Activated T-helper 17 cell treated with anti-CD3 and anti-CD28 coated beads, Interleukin-2, amount 50 U/mL, for 72 hours (primary cell): ENCODE results near the gene ARFGAP2. TPM values are rescaled to one million over a fixed set of nuclear protein-coding genes. Genes with fewer than 3 reads are reported as not detected.
A peak's percentile ranks its signal among the peaks of the same experiment; 100 is the strongest.
"Not testable (repeated sequence)": the region's sequence is repeated elsewhere in the genome, so short reads cannot be mapped to it uniquely, and the experiment has no call there.

Source experiments
- ATAC-seq: fragments of 150-1000 bp; cut with Tn5 transposase; replicated peaks from 2 replicates; pipeline ENCODE4 v1.10.0; 2021; ENCODE audit warnings: mild to moderate bottlenecking, moderate library complexity
- H3K27ac Mint-ChIP-seq: one replicate; pipeline ENCODE4 v1.8.0; 2022; ENCODE audit warnings: mixed read lengths
- H3K27me3 Mint-ChIP-seq: one replicate; pipeline ENCODE4 v1.8.0; 2022; ENCODE audit warnings: mixed read lengths
- H3K36me3 Mint-ChIP-seq: one replicate; pipeline ENCODE4 v1.8.0; 2022; ENCODE audit warnings: low read depth, mild to moderate bottlenecking, mixed read lengths
- H3K4me1 Mint-ChIP-seq: one replicate; pipeline ENCODE4 v1.8.0; 2022; ENCODE audit warnings: mixed read lengths
- H3K4me3 Mint-ChIP-seq: one replicate; pipeline ENCODE4 v1.8.0; 2022; ENCODE audit warnings: mild to moderate bottlenecking, mixed read lengths
- H3K9me3 Mint-ChIP-seq: one replicate; pipeline ENCODE4 v1.8.0; 2022; ENCODE audit warnings: mixed read lengths
- total RNA-seq, 2 donors: library from RNA; stranded (reverse); gene quantifications; one replicate each; pipeline ENCODE4 v1.2.3, GENCODE V29; 2022

The ARFGAP2 gene
- 10 to 100 TPM; 70.0 to 96.9 TPM for total RNA-seq

DNA sequence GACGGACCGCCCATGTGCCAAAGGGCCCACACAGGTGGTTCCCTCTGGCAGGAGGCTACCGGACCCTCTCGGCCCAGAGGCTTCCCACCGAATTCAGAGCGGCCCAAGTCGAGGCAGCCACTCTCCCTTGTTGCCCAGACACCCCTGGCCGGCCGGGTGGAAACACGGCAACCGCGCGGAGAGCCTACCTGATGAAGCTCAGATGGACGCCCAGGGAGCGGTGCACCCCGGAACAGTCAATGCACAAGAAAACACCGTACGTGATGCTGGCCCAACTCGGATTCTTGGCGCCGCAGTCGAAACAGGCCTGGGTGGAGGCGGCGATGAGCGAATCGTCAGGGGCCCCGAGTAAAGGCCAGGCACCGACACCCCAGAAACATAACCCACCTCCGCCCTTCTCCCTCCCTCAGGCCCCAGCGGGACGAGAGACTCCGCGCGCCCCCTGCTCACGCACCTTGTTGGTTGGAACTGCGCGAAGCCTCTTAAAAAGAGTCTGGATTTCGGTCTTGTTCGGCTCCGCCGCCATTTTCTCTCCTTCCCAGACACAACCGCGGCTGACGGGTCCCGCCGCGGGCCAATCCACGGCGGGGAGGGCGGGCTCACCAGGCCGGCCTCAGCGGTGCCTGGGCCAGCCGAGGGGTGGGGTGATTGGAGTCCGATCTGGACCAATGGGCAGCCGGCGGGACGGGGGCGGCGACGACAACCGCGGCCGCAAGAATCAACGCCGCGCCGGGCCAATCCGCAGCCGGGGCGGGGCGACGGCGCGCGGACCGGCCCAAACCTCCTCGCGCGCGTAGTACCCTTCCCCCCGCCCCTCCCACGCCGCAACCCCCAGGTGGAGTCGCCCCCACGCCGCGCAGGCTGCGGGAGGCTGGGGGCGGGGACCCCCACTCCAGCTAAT lies at the start of gene ARFGAP2:
Gene ARFGAP2, minus strand, starts transcription at position 552 of the 901 bp plus-strand sequence. Its CDS starts 26 bp downstream, at position 526.
- peaks cover 23% of the 10 kb centered on the region for H3K4me1 Mint-ChIP-seq
- peak within 1 kb of the TSS; percentile 93 for H3K4me3 Mint-ChIP-seq
- H3K27me3 Mint-ChIP-seq: no peaks in the 10 kb centered on the region
- peak; percentile 96 for ATAC-seq
- H3K9me3 Mint-ChIP-seq: no peaks in the 10 kb centered on the region
- peaks cover 38% of the 10 kb centered on the region for H3K36me3 Mint-ChIP-seq
- peak within 1 kb of the TSS; percentile 98 for H3K27ac Mint-ChIP-seq

- Mint-ChIP-seq H3K9me3 (no peaks in the 10 kb centered on the region), H3K4me1 (peaks cover 17% of the 10 kb centered on the region), H3K36me3 (peaks cover 97% of the 10 kb centered on the region), H3K4me3 (peak overlapping the region; percentile 59), H3K27ac (peak overlapping the region; percentile 28), H3K27me3 (no peaks in the 10 kb centered on the region)
- peak; percentile 99 for ATAC-seq
Measured at GRCh38 chr11:47225552-47226400, 49.1 kb upstream of the ARFGAP2 start.

DNA sequence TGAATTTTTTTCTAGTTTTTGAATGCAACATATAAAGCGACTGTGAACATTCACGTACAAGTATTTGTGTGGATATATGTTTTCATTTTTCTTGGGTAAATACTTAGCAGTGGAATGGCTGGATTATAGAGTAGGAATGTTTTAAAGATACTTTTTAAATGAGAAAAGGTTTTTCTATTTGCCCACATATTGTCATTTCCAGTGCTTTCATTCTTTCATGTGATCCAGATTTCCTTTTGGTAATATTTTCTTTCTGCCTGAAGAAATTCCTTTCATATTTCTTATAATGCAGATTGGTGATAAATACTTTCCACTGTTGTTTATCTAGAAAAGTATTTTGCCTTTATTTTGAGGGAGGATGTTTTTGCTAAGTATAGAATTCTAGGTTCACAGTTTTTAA lies 46.0 kb upstream of the ARFGAP2 start:
- no peak for ATAC-seq
- Mint-ChIP-seq H3K27ac (peak overlapping the region; percentile 20), H3K4me3 (no peak overlapping the region), H3K27me3 (no peaks in the 10 kb centered on the region), H3K9me3 (no peaks in the 10 kb centered on the region), H3K4me1 (peaks cover 27% of the 10 kb centered on the region), H3K36me3 (peaks cover 97% of the 10 kb centered on the region)

GRCh38 chr11:47220401-47220821 lies 43.7 kb upstream of the ARFGAP2 start:
- peak overlapping the region; percentile 42 for H3K4me3 Mint-ChIP-seq
- H3K36me3 Mint-ChIP-seq: peaks cover 97% of the 10 kb centered on the region
- ATAC-seq: no peak
- H3K4me1 Mint-ChIP-seq: peaks cover 24% of the 10 kb centered on the region
- H3K9me3 Mint-ChIP-seq: no peaks in the 10 kb centered on the region
- peak overlapping the region; percentile 78 for H3K27ac Mint-ChIP-seq
- no peaks in the 10 kb centered on the region for H3K27me3 Mint-ChIP-seq

GRCh38 chr11:47216121-47216798 lies 39.6 kb upstream of the ARFGAP2 start:
- peak overlapping the region; percentile 99 for H3K27ac Mint-ChIP-seq
- ATAC-seq: peak; percentile 49
- H3K4me1 Mint-ChIP-seq: peaks cover 19% of the 10 kb centered on the region
- peaks cover 72% of the 10 kb centered on the region for H3K36me3 Mint-ChIP-seq
- H3K4me3 Mint-ChIP-seq: peak overlapping the region; percentile 98
- no peaks in the 10 kb centered on the region for H3K9me3 Mint-ChIP-seq
- H3K27me3 Mint-ChIP-seq: no peaks in the 10 kb centered on the region

DNA sequence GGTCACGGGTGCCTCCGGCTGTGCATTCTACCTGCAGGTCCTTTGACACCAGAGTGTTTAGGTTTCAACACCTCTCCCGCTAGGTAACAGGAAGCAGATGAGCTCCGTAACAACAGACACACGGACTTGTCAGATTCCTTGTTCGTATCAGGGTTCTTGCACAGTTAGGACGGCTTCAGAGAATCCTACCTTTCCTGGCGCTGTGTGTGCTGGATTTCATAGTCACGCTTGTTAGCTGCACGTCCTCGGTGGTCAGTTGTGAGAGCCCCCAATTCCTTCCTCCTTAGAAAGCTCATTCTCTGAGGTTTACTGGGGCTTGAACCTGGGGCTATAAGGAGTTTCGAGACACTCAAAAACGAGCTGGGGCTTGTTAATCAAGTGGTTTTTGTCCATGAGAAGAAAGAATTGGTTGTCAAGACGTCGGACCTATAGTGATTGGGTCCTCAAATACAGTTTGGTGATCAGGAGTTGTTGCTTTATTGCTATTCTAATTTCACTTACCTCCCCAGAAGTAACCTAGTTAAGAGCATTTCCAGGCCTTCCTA lies 38.8 kb upstream of the ARFGAP2 start:
- Mint-ChIP-seq H3K27ac (peak overlapping the region; percentile 99), H3K4me1 (peaks cover 17% of the 10 kb centered on the region), H3K36me3 (peaks cover 64% of the 10 kb centered on the region), H3K27me3 (no peaks in the 10 kb centered on the region), H3K4me3 (peak overlapping the region; percentile 98), H3K9me3 (no peaks in the 10 kb centered on the region)
- ATAC-seq: no peak

GRCh38 chr11:47213950-47214565 lies 37.4 kb upstream of the ARFGAP2 start:
- H3K4me1 Mint-ChIP-seq: peaks cover 11% of the 10 kb centered on the region
- H3K36me3 Mint-ChIP-seq: peaks cover 50% of the 10 kb centered on the region
- no peaks in the 10 kb centered on the region for H3K27me3 Mint-ChIP-seq
- H3K9me3 Mint-ChIP-seq: no peaks in the 10 kb centered on the region
- peak overlapping the region; percentile 99 for H3K27ac Mint-ChIP-seq
- H3K4me3 Mint-ChIP-seq: peak overlapping the region; percentile 98
- peak; percentile 86 for ATAC-seq

- Mint-ChIP-seq H3K9me3 (no peaks in the 10 kb centered on the region), H3K4me3 (peak overlapping the region; percentile 98), H3K27ac (no peak overlapping the region), H3K4me1 (peaks cover 5% of the 10 kb centered on the region), H3K36me3 (peaks cover 39% of the 10 kb centered on the region), H3K27me3 (no peaks in the 10 kb centered on the region)
- no peak for ATAC-seq
Measured at GRCh38 chr11:47212938-47213337, 36.3 kb upstream of the ARFGAP2 start.

DNA sequence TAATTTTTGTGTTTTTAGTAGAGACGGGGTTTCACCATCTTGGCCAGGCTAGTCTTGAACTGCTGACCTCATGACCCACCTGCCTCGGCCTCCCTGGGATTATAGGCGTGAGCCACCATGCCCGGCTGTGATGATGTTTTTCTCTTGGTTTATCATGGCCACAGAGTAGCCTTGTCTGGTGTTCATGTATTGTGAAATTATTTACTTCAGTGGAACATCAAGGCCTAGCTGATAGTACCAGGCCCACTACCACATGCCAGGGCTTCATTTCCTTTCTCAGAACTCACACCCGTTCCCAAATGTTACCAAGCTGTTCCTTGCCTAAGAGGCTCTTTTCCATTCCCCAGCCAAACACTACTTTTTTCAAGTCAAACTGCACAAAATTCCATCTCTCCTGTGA lies 31.9 kb upstream of the ARFGAP2 start:
- H3K27ac Mint-ChIP-seq: no peak overlapping the region
- no peaks in the 10 kb centered on the region for H3K27me3 Mint-ChIP-seq
- no peak for ATAC-seq
- H3K4me1 Mint-ChIP-seq: no peaks in the 10 kb centered on the region
- H3K4me3 Mint-ChIP-seq: no peak overlapping the region
- H3K9me3 Mint-ChIP-seq: no peaks in the 10 kb centered on the region
- H3K36me3 Mint-ChIP-seq: no peaks in the 10 kb centered on the region

- H3K4me1 Mint-ChIP-seq, H3K36me3 Mint-ChIP-seq, H3K4me3 Mint-ChIP-seq, H3K9me3 Mint-ChIP-seq, H3K27ac Mint-ChIP-seq, ATAC-seq, H3K27me3 Mint-ChIP-seq: not testable (repeated sequence)
Measured at GRCh38 chr11:47208008-47208552, 31.4 kb upstream of the ARFGAP2 start.

GRCh38 chr11:47207459-47207858 lies 30.8 kb upstream of the ARFGAP2 start:
- Mint-ChIP-seq H3K9me3 (no peaks in the 10 kb centered on the region), H3K4me1 (no peaks in the 10 kb centered on the region), H3K36me3 (no peaks in the 10 kb centered on the region), H3K27ac (no peak overlapping the region), H3K4me3 (no peak overlapping the region), H3K27me3 (no peaks in the 10 kb centered on the region)
- ATAC-seq: no peak

- not testable (repeated sequence) for H3K27ac Mint-ChIP-seq, H3K36me3 Mint-ChIP-seq, H3K9me3 Mint-ChIP-seq, ATAC-seq, H3K4me1 Mint-ChIP-seq, H3K4me3 Mint-ChIP-seq, H3K27me3 Mint-ChIP-seq
Measured at GRCh38 chr11:47206577-47206976, 29.9 kb upstream of the ARFGAP2 start.

- H3K4me1 Mint-ChIP-seq: no peaks in the 10 kb centered on the region
- no peak for ATAC-seq
- H3K9me3 Mint-ChIP-seq: no peaks in the 10 kb centered on the region
- H3K36me3 Mint-ChIP-seq: no peaks in the 10 kb centered on the region
- H3K27ac Mint-ChIP-seq: no peak overlapping the region
- H3K4me3 Mint-ChIP-seq: no peak overlapping the region
- no peaks in the 10 kb centered on the region for H3K27me3 Mint-ChIP-seq
Measured at GRCh38 chr11:47204637-47204989, 27.9 kb upstream of the ARFGAP2 start.
